Measurements from ENCODE around the gene NRIP1. TPM values are rescaled to one million over a fixed set of nuclear protein-coding genes. Genes with fewer than 3 reads are reported as not detected.

NRIP1 gene
- total RNA-seq, 4 donors from 2014 or later = 35.7 to 63.7 (median 41.0) TPM

GRCh38 chr21:15061279-15061678 lies 3.5 kb downstream of the NRIP1 start:
- ATAC-seq = no peak
- H3K36me3 ChIP-seq = no peaks in the 10 kb centered on the region
- no peaks in the 10 kb centered on the region for H3K9me3 ChIP-seq
- no peak for DNase-seq
- H3K4me3 ChIP-seq = peak overlapping the region in 1 of 4 donors; percentile 67
- peaks cover 67 to 76% of the 10 kb centered on the region in 2 donors for H3K4me1 ChIP-seq
- no peaks in the 10 kb centered on the region for H3K27me3 ChIP-seq
- in situ Hi-C loops (cut with MboI; ENCODE audit: low sequenced_read_pairs in 4 of 4) (loop anchor here in 2 of 4 donors (25.0 kb wide), 2 partner anchors 199 to 674 kb away; partner anchors contain the start of gene HSPA13 (in 1 of the 2)), intact Hi-C loops (cut with DNase I; ENCODE audit: low total_unique reads) (loop anchor here (5.0 to 10.0 kb wide), 3 partner anchors 244 to 766 kb away; partner anchors contain the start of gene HSPA13)
- peak overlapping the region in 3 of 4 donors; percentile 25 to 99 (median 97) for H3K27ac ChIP-seq
- TF ChIP-seq POLR2A (IDR thresholded peaks at IDR 0.05) (no peak), CTCF (IDR thresholded peaks at IDR 0.05 in 4 of 5, conservative IDR thresholded peaks at IDR 0.05 in 1 of 5) (no peak)

DNA sequence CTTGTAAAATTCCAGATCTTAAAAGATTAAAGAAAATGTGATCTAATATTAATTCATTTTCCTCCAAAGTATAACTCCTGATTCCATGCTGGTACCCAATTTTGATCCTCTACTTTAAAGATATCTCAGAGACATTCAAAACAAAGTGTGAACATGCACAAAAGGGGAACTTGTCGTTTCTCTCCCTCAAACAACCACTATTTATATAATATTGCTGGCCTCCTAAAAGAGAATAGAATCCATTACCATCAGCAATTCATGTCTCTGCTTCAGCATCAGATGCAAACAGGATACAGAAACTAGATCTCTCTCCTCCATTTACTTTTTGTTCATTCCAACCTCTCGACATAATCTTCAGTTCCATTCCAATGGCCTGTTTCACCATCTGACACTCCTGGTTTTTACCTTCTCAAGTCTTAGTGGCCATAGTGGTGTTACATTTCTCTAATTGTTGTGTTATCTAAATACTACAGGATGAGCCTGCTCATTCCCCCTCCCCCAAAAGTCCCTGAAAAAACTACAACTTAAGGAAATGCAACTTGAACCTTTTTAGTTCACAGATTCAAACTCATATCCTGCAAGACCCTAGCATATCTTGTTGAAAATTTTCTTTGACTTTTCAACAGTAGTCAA lies 4.1 kb downstream of the NRIP1 start:
- Histone ChIP-seq H3K27ac (peak overlapping the region in 3 of 4 donors; percentile 25 to 99 (median 97)), H3K4me3 (peak overlapping the region in 1 of 4 donors; percentile 14), H3K27me3 (no peaks in the 10 kb centered on the region), H3K9me3 (no peaks in the 10 kb centered on the region), H3K36me3 (no peaks in the 10 kb centered on the region), H3K4me1 (peaks cover 72 to 79% of the 10 kb centered on the region in 2 donors)
- TF ChIP-seq CTCF (IDR thresholded peaks at IDR 0.05 in 4 of 5, conservative IDR thresholded peaks at IDR 0.05 in 1 of 5) (no peak), POLR2A (IDR thresholded peaks at IDR 0.05) (no peak)
- intact Hi-C loops (cut with DNase I; ENCODE audit: low total_unique reads) = loop anchor here (5.0 to 10.0 kb wide), 3 partner anchors 244 to 767 kb away; partner anchors contain the start of gene HSPA13
- in situ Hi-C loops (cut with MboI; ENCODE audit: low sequenced_read_pairs in 4 of 4) = loop anchor here in 2 of 4 donors (25.0 kb wide), 2 partner anchors 198 to 673 kb away; partner anchors contain the start of gene HSPA13 (in 1 of the 2)
- DNase-seq (no peak), ATAC-seq (no peak)

DNA sequence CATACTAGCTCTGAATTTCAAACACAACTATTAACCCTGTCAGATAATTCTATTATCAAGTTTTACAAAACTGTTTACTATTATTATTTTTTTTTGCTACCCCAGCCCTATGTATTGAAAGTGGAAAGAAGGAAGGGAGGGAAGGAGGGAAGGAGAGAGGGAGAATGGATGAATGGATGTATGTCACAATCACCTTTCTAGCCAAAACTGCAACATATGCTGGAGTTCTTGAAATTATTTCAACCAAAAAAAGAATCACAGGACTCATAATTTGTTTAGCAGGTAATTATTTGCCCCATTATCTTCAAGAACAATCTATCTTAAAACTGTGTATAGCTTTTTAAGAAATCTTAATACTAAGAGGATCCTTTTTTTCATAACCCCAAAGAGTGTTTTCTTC lies 5.4 kb downstream of the NRIP1 start:
- in situ Hi-C loops (cut with MboI; ENCODE audit: low sequenced_read_pairs in 4 of 4) = loop anchor here in 2 of 4 donors (25.0 kb wide), 2 partner anchors 197 to 672 kb away; partner anchors contain the start of gene HSPA13 (in 1 of the 2)
- H3K27ac ChIP-seq = peak overlapping the region in 3 of 4 donors; percentile 35 to 61 (median 57)

DNA sequence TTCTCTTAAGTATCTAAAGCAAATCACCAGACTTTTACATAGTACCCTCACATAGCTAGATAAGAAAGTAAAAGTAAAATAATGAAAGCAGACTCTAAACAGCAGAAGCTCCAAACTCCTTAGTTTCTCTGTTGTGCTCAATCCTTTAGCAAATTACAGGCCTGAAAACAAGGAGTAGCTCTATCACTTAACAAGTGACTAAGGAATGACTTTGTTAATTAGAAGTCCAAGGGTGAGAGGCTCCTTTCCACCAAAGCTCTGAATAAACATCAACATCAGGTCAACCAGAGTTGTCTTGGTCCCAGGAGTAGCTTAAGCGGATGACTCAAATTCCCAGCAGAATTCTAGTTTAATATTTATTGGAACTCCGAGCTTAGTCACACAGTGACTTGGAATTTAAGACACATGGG lies 5.9 kb downstream of the NRIP1 start:
- Histone ChIP-seq H3K4me1 (peaks cover 90 to 95% of the 10 kb centered on the region in 2 donors), H3K4me3 (peak overlapping the region in 2 of 4 donors; percentile 16 to 36), H3K27ac (peak overlapping the region in 3 of 4 donors; percentile 35 to 61 (median 57)), H3K9me3 (no peaks in the 10 kb centered on the region), H3K36me3 (no peaks in the 10 kb centered on the region), H3K27me3 (no peaks in the 10 kb centered on the region)
- DNase-seq (no peak), ATAC-seq (no peak)
- intact Hi-C loops (cut with DNase I; ENCODE audit: low total_unique reads) (no loop called here), in situ Hi-C loops (cut with MboI; ENCODE audit: low sequenced_read_pairs in 4 of 4) (loop anchor here in 2 of 4 donors (25.0 kb wide), 2 partner anchors 197 to 672 kb away; partner anchors contain the start of gene HSPA13 (in 1 of the 2))
- TF ChIP-seq POLR2A (IDR thresholded peaks at IDR 0.05) (no peak), CTCF (IDR thresholded peaks at IDR 0.05 in 4 of 5, conservative IDR thresholded peaks at IDR 0.05 in 1 of 5) (no peak)

More for the DNA sequence above, 5.4 kb downstream of the NRIP1 start:
- Histone ChIP-seq H3K27me3 (no peaks in the 10 kb centered on the region), H3K4me3 (no peak overlapping the region), H3K4me1 (peaks cover 84 to 91% of the 10 kb centered on the region in 2 donors), H3K36me3 (no peaks in the 10 kb centered on the region), H3K9me3 (no peaks in the 10 kb centered on the region)
- ATAC-seq (no peak), DNase-seq (no peak)
- intact Hi-C loops (cut with DNase I; ENCODE audit: low total_unique reads) = no loop called here
- no peak for TF ChIP-seq POLR2A (IDR thresholded peaks at IDR 0.05)
- TF ChIP-seq CTCF (IDR thresholded peaks at IDR 0.05 in 4 of 5, conservative IDR thresholded peaks at IDR 0.05 in 1 of 5) = no peak

Data from gastrocnemius medialis (tissue), 4 donors.